Heart left ventricle (tissue), 16 donors: ENCODE measurements around the gene STRC. TPM values are rescaled to one million over a fixed set of nuclear protein-coding genes. Genes with fewer than 3 reads are reported as not detected.

Experiments used
- ATAC-seq, 4 donors: fragments of 200-7000 bp; cut with Tn5 transposase; one replicate each; pipeline ENCODE4 v1.9.1; 2020 to 2022; ENCODE audit warnings: moderate library complexity in 4 of 4, mild to moderate bottlenecking in 3 of 4, moderate number of reproducible peaks in 1 of 4
- DNase-seq, 5 donors: peaks; one replicate each; pipeline ENCODE4 v3.0.0-alpha.2; 2020
- H3K27ac ChIP-seq, 12 donors: fragments of 200-600 bp; sonication (generic) in 4 of 12; one replicate each; pipeline versions ENCODE4 v1.5.0 to v1.8.0; 2016 to 2022; ENCODE audit warnings: mild to moderate bottlenecking in 2 of 12
- H3K27me3 ChIP-seq, 9 donors: fragments of 200-600 bp; sonication (generic) in 2 of 9; one replicate each; pipeline versions ENCODE4 v1.5.1 to v1.8.0; 2016 to 2022; ENCODE audit warnings: mild to moderate bottlenecking in 3 of 9
- H3K36me3 ChIP-seq, 9 donors: fragments of 200-600 bp; sonication (generic) in 2 of 9; one replicate each; pipeline versions ENCODE4 v1.5.0 to v1.8.0; 2018 to 2022; ENCODE audit warnings: mild to moderate bottlenecking in 2 of 9
- H3K4me1 ChIP-seq, 12 donors: fragments of 200-600 bp; sonication (generic) in 4 of 12; one replicate each; pipeline versions ENCODE4 v1.5.0 to v1.8.0; 2016 to 2022; ENCODE audit warnings: mild to moderate bottlenecking in 3 of 12
- H3K4me3 ChIP-seq, 12 donors: fragments of 200-600 bp; sonication (generic) in 4 of 12; one replicate each; pipeline versions ENCODE4 v1.5.0 to v1.8.0; 2017 to 2022; ENCODE audit warnings: mild to moderate bottlenecking in 9 of 12, moderate library complexity in 4 of 12
- H3K9me3 ChIP-seq, 12 donors: fragments of 200-600 bp; sonication (generic) in 4 of 12; one replicate each; pipeline versions ENCODE4 v1.5.0 to v1.8.0; 2016 to 2022; ENCODE audit warnings: mild to moderate bottlenecking in 1 of 12
- CTCF ChIP-seq, 12 donors: fragments of 200-600 bp; sonication (generic) in 4 of 12; IDR thresholded peaks; one replicate each; pipeline versions ENCODE4 v1.5.0 to v1.8.0; 2018 to 2022; ENCODE audit warnings: antibody characterized with exemption in 12 of 12, mild to moderate bottlenecking in 5 of 12
- POLR2A ChIP-seq, 2 donors: fragments of 450-650 bp; IDR thresholded peaks; one replicate each; pipeline ENCODE4 v1.6.1; 2017; ENCODE audit warnings: antibody characterized with exemption in 2 of 2, mild to moderate bottlenecking in 2 of 2, moderate library complexity in 2 of 2
- WGBS, 4 donors: extraction: QIAGEN DNeasy Blood & Tissue Kit in 2 of 4; methylation state at CpG; one replicate each; pipeline versions ENCODE4 v1.1.5 to v1.1.7; 2013 to 2018; 5-methylcytosine and 5-hydroxymethylcytosine counted together
- intact Hi-C, 10 donors: fragments of 100-400 bp; cut with DNase I; formaldehyde crosslinking; loops; one replicate each; pipeline versions ENCODE4 v1.11.1 to v1.14.2; 2022
- polyA plus RNA-seq, 2 donors: library from polyadenylated mRNA; stranded (reverse); fragments of 200-250 nt; gene quantifications; one replicate each; pipeline ENCODE4 v1.2.3, GENCODE V29; 2013
- total RNA-seq, 9 donors: library from RNA; depleted of rRNA in 2 of 9; stranded (reverse); fragments of >200 nt in 2 of 9; fragmentation: NEBNext Ultra II Directional in 3 of 9; extraction: Animal tissue kit (Norgen Biotek cat#: 25700) in 3 of 9; gene quantifications; one replicate each; pipeline versions ENCODE4 v1.1.0 to v1.2.4, GENCODE V29; 2016 to 2023
- donor health status: ischemic (EF 13 %, LVEDD 7.1; RV severe dilation, severe dysfunction).
- donor health status: healthy with polysubstance abuse.
- donor health status: DM: no; HTN: yes; CAD: no.
- donor health status: DM: no; HTN: no; CAD: no.
- donor health status: ischemic (EF 25% LVEDD 6.9; RV normal size, moderate dysfunction).
- donor health status: ischemic (EF 25% LVEDD 5.7; RV mildly dilated, moderate dysfunction).
- donor health status: healthy.
- donor health status: DM: yes; HTN: yes; CAD: no.
- donor health status: ischemic (EF 35%, LVEDD 5.7; RV mildly dilated, moderate dysfunction).
- donor health status: nonischemic (EF 11% LVEDD 7.7; RV severe dilation, severe dysfunction).
- donor health status: DM: yes; HTN: yes; CAD: no.
- donor health status: PGD.
- donor health status: ischemic (EF 29% LVEDD 5.4; RV normal size, mild dysfunction).
- donor health status: nonischemic (EF 23%, LVEDD 6.1; RV moderate dilation, normal function).

The STRC gene
- total and polyA plus RNA-seq, 11 donors: 0.04 to 0.22 (median 0.08) TPM; not detected in 6

- peaks cover 0 to 4% (median 0%) of the 10 kb centered on the region in 12 donors for H3K4me1 ChIP-seq
- no peak overlapping the region for H3K4me3 ChIP-seq
- H3K27ac ChIP-seq: peak overlapping the region in 2 of 12 donors; percentile 17 to 26
- DNase-seq (peak in 1 of 5 donors; percentile 26), ATAC-seq (peak in 2 of 4 donors; percentile 33 to 36)
- no peak for TF ChIP-seq POLR2A (IDR thresholded peaks at IDR 0.05)
- TF ChIP-seq CTCF (IDR thresholded peaks at IDR 0.05): no peak
- H3K36me3 ChIP-seq: peaks cover 0 to 31% (median 5%) of the 10 kb centered on the region in 9 donors
- no peaks in the 10 kb centered on the region for H3K27me3 ChIP-seq
- 67 to 78% (median 70%) methylated on average over 10 of the region's 10 CpGs for WGBS, 4 donors
- intact Hi-C loops: loop anchor here in 1 of 10 donors (10.0 kb wide), 1 partner anchor 326 kb away; the partner anchor contains the start of gene EPB42
- peaks cover 0 to 7% (median 4%) of the 10 kb centered on the region in 12 donors for H3K9me3 ChIP-seq
These were observed 67.9 kb downstream of the STRC start for GRCh38 chr15:43550527-43551363.

Other genes with a start within 250 kb of the STRC start
- gene ZSCAN29, start 247.8 kb downstream of the STRC start, total RNA-seq: 10 to 100 TPM in 7 of 9 donors, 1 to 10 TPM in 2; 7.6 to 17.2 (median 12.4) TPM
- 1 to 10 TPM; 6.4 to 9.3 TPM for gene ZSCAN29, start 247.8 kb downstream of the STRC start, polyA plus RNA-seq
- gene TUBGCP4, start 247.7 kb downstream of the STRC start, total RNA-seq: 10 to 100 TPM in 7 of 9 donors, 1 to 10 TPM in 2; 9.1 to 16.7 (median 12.5) TPM
- gene TUBGCP4, start 247.7 kb downstream of the STRC start, polyA plus RNA-seq: 10 to 100 TPM in 1 of 2 donors, 1 to 10 TPM in 1; 5.9 to 14.5 TPM
- 10 to 100 TPM; 22.7 to 34.4 (median 27.8) TPM for gene TP53BP1, start 125.6 kb downstream of the STRC start, total RNA-seq
- 10 to 100 TPM in 1 of 2 donors, 1 to 10 TPM in 1; 7.4 to 18.9 TPM for gene TP53BP1, start 125.6 kb downstream of the STRC start, polyA plus RNA-seq
- gene MAP1A, start 101.2 kb downstream of the STRC start, total RNA-seq: 100 to 1,000 TPM in 1 of 9 donors, 10 to 100 TPM in 8; 24.3 to 146 (median 37.8) TPM
- gene MAP1A, start 101.2 kb downstream of the STRC start, polyA plus RNA-seq: 10 to 100 TPM in 1 of 2 donors, 1 to 10 TPM in 1; 6.0 to 21.0 TPM
- 10 to 100 TPM; 10.5 to 23.0 (median 16.7) TPM for gene PPIP5K1, start 28.6 kb downstream of the STRC start, total RNA-seq
- 1 to 10 TPM; 7.2 to 7.3 TPM for gene PPIP5K1, start 28.6 kb downstream of the STRC start, polyA plus RNA-seq
- gene CKMT1B, start 24.8 kb downstream of the STRC start, total RNA-seq: 1 to 10 TPM in 1 of 9 donors, under 1 TPM in 3, not detected in 5; 0.21 to 3.7 (median 0.45) TPM
- under 1 TPM; 0.19 to 0.47 TPM for gene CKMT1B, start 24.8 kb downstream of the STRC start, polyA plus RNA-seq
- gene CATSPER2, start 30.0 kb upstream of the STRC start, total RNA-seq: 1 to 10 TPM in 4 of 9 donors, under 1 TPM in 5; 0.16 to 3.9 (median 0.98) TPM
- 1 to 10 TPM in 1 of 2 donors, under 1 TPM in 1; 0.53 to 2.9 TPM for gene CATSPER2, start 30.0 kb upstream of the STRC start, polyA plus RNA-seq
- 1 to 10 TPM in 1 of 9 donors, under 1 TPM in 3, not detected in 5; 0.23 to 8.0 (median 0.65) TPM for gene CKMT1A, start 75.1 kb upstream of the STRC start, total RNA-seq
- under 1 TPM in 1 of 2 donors, not detected in 1; 0.29 TPM for gene CKMT1A, start 75.1 kb upstream of the STRC start, polyA plus RNA-seq
- gene PDIA3, start 127.6 kb upstream of the STRC start, total RNA-seq: 100 to 1,000 TPM in 7 of 9 donors, 10 to 100 TPM in 2; 57.2 to 278 (median 172) TPM
- gene PDIA3, start 127.6 kb upstream of the STRC start, polyA plus RNA-seq: 100 to 1,000 TPM in 1 of 2 donors, 10 to 100 TPM in 1; 95.5 to 242 TPM
- gene ELL3, start 158.2 kb upstream of the STRC start, total RNA-seq: 1 to 10 TPM in 5 of 9 donors, under 1 TPM in 4; 0.35 to 6.3 (median 1.0) TPM
- 1 to 10 TPM in 1 of 2 donors, under 1 TPM in 1; 0.86 to 1.1 TPM for gene ELL3, start 158.2 kb upstream of the STRC start, polyA plus RNA-seq
- gene SERF2, start 173.5 kb upstream of the STRC start, total RNA-seq: 1,000 to 10,000 TPM in 3 of 9 donors, 100 to 1,000 TPM in 6; 705 to 1,199 (median 843) TPM
- 1,000 to 10,000 TPM; 1,530 to 4,156 TPM for gene SERF2, start 173.5 kb upstream of the STRC start, polyA plus RNA-seq
- gene SERINC4, start 181.4 kb upstream of the STRC start, total RNA-seq: under 1 TPM in 8 of 9 donors, not detected in 1; 0.14 to 0.37 (median 0.31) TPM
- gene SERINC4, start 181.4 kb upstream of the STRC start, polyA plus RNA-seq: under 1 TPM; 0.25 to 0.42 TPM
- 10 to 100 TPM; 10.3 to 16.5 (median 13.6) TPM for gene HYPK, start 181.8 kb upstream of the STRC start, total RNA-seq
- 10 to 100 TPM; 42.9 to 56.5 TPM for gene HYPK, start 181.8 kb upstream of the STRC start, polyA plus RNA-seq
- 10 to 100 TPM; 13.2 to 22.3 (median 20.2) TPM for gene MFAP1, start 205.9 kb upstream of the STRC start, total RNA-seq
- gene MFAP1, start 205.9 kb upstream of the STRC start, polyA plus RNA-seq: 10 to 100 TPM; 13.7 to 35.5 TPM
- gene WDR76, start 208.2 kb upstream of the STRC start, total RNA-seq: 1 to 10 TPM in 7 of 9 donors, under 1 TPM in 2; 0.52 to 7.4 (median 1.3) TPM
- gene WDR76, start 208.2 kb upstream of the STRC start, polyA plus RNA-seq: 1 to 10 TPM in 1 of 2 donors, under 1 TPM in 1; 0.69 to 2.9 TPM